Lower leg skin (tissue), 3 donors: ENCODE results near the gene FANCL.

Experiments used
- CTCF ChIP-seq, 3 donors: fragments of 450-650 bp; IDR thresholded peaks; one replicate each; pipeline ENCODE4 v1.5.1; 2016; ENCODE audit warnings: antibody characterized with exemption in 3 of 3, mild to moderate bottlenecking in 3 of 3, moderate library complexity in 2 of 3
- POLR2A ChIP-seq, 2 donors: fragments of 450-650 bp; IDR thresholded peaks; one replicate each; pipeline ENCODE4 v1.6.1; 2016 to 2017; ENCODE audit warnings: antibody characterized with exemption in 2 of 2, mild to moderate bottlenecking in 1 of 2, moderate library complexity in 1 of 2

GRCh38 chr2:58130238-58130637, 110.9 kb downstream of the FANCL start:
- no peak for TF ChIP-seq POLR2A (IDR thresholded peaks at IDR 0.05)
- TF ChIP-seq CTCF (IDR thresholded peaks at IDR 0.05), result no peak
